ENCODE measurements around the gene AGPAT1.
"Not testable (repeated sequence)": the region's sequence is repeated elsewhere in the genome, so short reads cannot be mapped to it uniquely, and the experiment has no call there.

AGPAT1 gene

GRCh38 chr6:32198866-32199265 lies 23.0 kb upstream of the AGPAT1 start:
- DNase-seq (ENCODE audit: low read depth) = no peak

GRCh38 chr6:32198345-32198696 lies 22.4 kb upstream of the AGPAT1 start:
- no peak for DNase-seq (ENCODE audit: low read depth)

- DNase-seq (ENCODE audit: low read depth) = no peak
These were observed 21.1 kb upstream of the AGPAT1 start for GRCh38 chr6:32196682-32197616.

GRCh38 chr6:32195902-32196681 lies 20.2 kb upstream of the AGPAT1 start:
- peak; percentile 53 for DNase-seq (ENCODE audit: low read depth)

GRCh38 chr6:32195652-32195901 lies 19.7 kb upstream of the AGPAT1 start:
- peak; percentile 100 for DNase-seq (ENCODE audit: low read depth)

- DNase-seq (ENCODE audit: low read depth) = no peak
These were observed 19.2 kb upstream of the AGPAT1 start for GRCh38 chr6:32194825-32195651.

- DNase-seq (ENCODE audit: low read depth) = no peak
These were observed 18.5 kb upstream of the AGPAT1 start for GRCh38 chr6:32194388-32194787.

- DNase-seq (ENCODE audit: low read depth) = not testable (repeated sequence)
These were observed 17.2 kb upstream of the AGPAT1 start for GRCh38 chr6:32193096-32193495.

- peak; percentile 41 for DNase-seq (ENCODE audit: low read depth)
These were observed 16.7 kb upstream of the AGPAT1 start, which contains the start of gene GPSM3 for GRCh38 chr6:32192608-32193039. GPSM3 (minus strand) TSS chr6:32192643; CDS start chr6:32192513, 130 bp downstream.

- no peak for DNase-seq (ENCODE audit: low read depth)
These were observed 16.1 kb upstream of the AGPAT1 start for GRCh38 chr6:32191696-32192607.

- DNase-seq (ENCODE audit: low read depth) = no peak
These were observed 15.2 kb upstream of the AGPAT1 start for GRCh38 chr6:32190911-32191677.

- peak; percentile 79 for DNase-seq (ENCODE audit: low read depth)
These were observed 14.4 kb upstream of the AGPAT1 start, which contains the start of gene PBX2 for GRCh38 chr6:32190054-32190851. PBX2 (minus strand) TSS chr6:32190202; CDS start chr6:32189915, 287 bp downstream.

GRCh38 chr6:32189742-32190053 lies 13.8 kb upstream of the AGPAT1 start:
- no peak for DNase-seq (ENCODE audit: low read depth)

- no peak for DNase-seq (ENCODE audit: low read depth)
These were observed 13.3 kb upstream of the AGPAT1 start for GRCh38 chr6:32189069-32189741.

- no peak for DNase-seq (ENCODE audit: low read depth)
These were observed 12.6 kb upstream of the AGPAT1 start for GRCh38 chr6:32188381-32189068.

- not testable (repeated sequence) for DNase-seq (ENCODE audit: low read depth)
These were observed 12.0 kb upstream of the AGPAT1 start for GRCh38 chr6:32187725-32188380.

GRCh38 chr6:32187009-32187709 lies 11.3 kb upstream of the AGPAT1 start:
- DNase-seq (ENCODE audit: low read depth) = no peak

All from activated T-cell treated with anti-CD3 and anti-CD28 coated beads for 24 hours (primary cell).